Measurements from ENCODE around the gene MTRF1L. TPM values are rescaled to one million over a fixed set of nuclear protein-coding genes. Genes with fewer than 3 reads are reported as not detected.
A peak's percentile ranks its signal among the peaks of the same experiment; 100 is the strongest.

Gene MTRF1L
- total and polyA plus RNA-seq, 2 of the 8 experiments (the other 6 are each of a cell fraction or from before 2014, with no cell fraction given): 4.5 to 26.5 TPM

DNA sequence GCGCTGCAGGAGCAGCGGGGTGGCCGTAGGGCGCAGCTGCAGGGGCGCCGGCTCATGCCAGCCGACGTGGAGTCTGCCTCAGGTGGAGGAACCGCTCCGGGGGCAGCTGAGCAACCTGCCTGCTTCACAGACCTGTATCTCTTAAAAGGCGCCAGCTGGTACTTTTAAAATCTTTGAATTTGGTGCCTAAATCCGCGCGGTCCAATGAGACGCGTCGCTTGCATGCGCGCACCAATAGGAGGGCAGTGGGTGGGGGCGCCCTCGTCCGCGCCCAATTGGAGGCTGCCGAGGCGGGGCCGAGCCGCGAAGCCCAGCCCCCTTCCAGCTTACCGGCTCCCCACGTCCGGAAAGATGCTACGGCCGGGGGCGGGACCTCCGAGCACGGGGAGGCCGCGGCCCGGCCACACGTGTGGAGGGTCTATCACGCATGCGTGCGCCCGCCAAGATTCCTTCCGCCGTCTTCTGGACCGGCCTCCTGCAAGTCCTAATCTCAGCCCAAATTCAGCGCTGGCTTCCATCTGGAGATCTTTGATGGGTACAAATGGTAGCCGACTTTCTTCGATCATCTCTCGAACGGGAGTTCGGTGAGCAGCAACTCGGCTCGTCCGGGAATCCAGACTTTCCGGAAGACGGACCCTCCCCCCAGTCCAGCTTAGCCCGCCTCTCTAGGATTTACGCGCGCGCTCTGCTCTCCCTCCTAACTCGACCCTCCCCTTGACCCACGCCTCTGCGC, 19.4 kb downstream of the MTRF1L start, which contains the start of gene FBXO5 (continued):
- TF ChIP-seq RAD21 (IDR thresholded peaks at IDR 0.05 in 1 of 2, conservative IDR thresholded peaks at IDR 0.05 in 1 of 2; ENCODE audit: low read depth in 2 of 2, low read length in 2 of 2): no peak
- peak; percentile 97 for TF ChIP-seq SP1 (IDR thresholded peaks at IDR 0.05; ENCODE audit: low read depth, low read length)
- TF ChIP-seq ZNF274 (IDR thresholded peaks at IDR 0.05; ENCODE audit: borderline replicate concordance, extremely low read depth, low read length): no peak
- no peak for TF ChIP-seq CTBP2 (IDR thresholded peaks at IDR 0.05; ENCODE audit: borderline replicate concordance, insufficient read depth, insufficient read length, low read length)
- TF ChIP-seq SRF (IDR thresholded peaks at IDR 0.05; ENCODE audit: low read depth, low read length): no peak
- TF ChIP-seq TAF7 (optimal IDR thresholded peaks at IDR 0.05; ENCODE audit: borderline replicate concordance, low read depth, low read length): peak; percentile 84
- TF ChIP-seq TBP (IDR thresholded peaks at IDR 0.05; ENCODE audit: low read depth, low read length): peak; percentile 91
- no peak; the same call in none of the 2 replicates for TF ChIP-seq CREB1 (IDR thresholded peaks at IDR 0.05)
- no peak for TF ChIP-seq BRCA1 (IDR thresholded peaks at IDR 0.05; ENCODE audit: low read depth, low read length)
- peak; percentile 86 to 97 for TF ChIP-seq POLR2A (IDR thresholded peaks at IDR 0.05; ENCODE audit: control extremely low read depth in 1 of 2, low read depth in 2 of 2, low read length in 2 of 2)
- no peak for TF ChIP-seq HDAC6 (IDR thresholded peaks at IDR 0.05; ENCODE audit: low read depth, low read length)
- TF ChIP-seq GTF2F1 (IDR thresholded peaks at IDR 0.05; ENCODE audit: borderline replicate concordance, low read depth, low read length): 0 out of 2 replicates have a peak, but pooled peaks have one; percentile 46
- peak; percentile 73 for TF ChIP-seq SP4 (IDR thresholded peaks at IDR 0.05; ENCODE audit: low read length)
- TF ChIP-seq TAF1 (IDR thresholded peaks at IDR 0.05; ENCODE audit: low read depth, low read length): peak; percentile 92
- no peak for TF ChIP-seq KDM1A (IDR thresholded peaks at IDR 0.05; ENCODE audit: borderline replicate concordance, low read length)
- peak; percentile 97 to 99 for TF ChIP-seq SIN3A (conservative IDR thresholded peaks at IDR 0.05 in 1 of 2, IDR thresholded peaks at IDR 0.05 in 1 of 2; ENCODE audit: low read depth in 1 of 2, low read length in 2 of 2)
- TF ChIP-seq FOSL1 (IDR thresholded peaks at IDR 0.05; ENCODE audit: insufficient read depth, low read depth, low read length): no peak
- TF ChIP-seq TEAD4 (IDR thresholded peaks at IDR 0.05; ENCODE audit: low read depth, low read length): no peak
- TF ChIP-seq, protein P1, sequence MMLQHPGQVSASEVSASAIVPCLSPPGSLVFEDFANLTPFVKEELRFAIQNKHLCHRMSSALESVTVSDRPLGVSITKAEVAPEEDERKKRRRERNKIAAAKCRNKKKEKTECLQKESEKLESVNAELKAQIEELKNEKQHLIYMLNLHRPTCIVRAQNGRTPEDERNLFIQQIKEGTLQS (IDR thresholded peaks at IDR 0.05; ENCODE audit: insufficient read depth, low read depth, low read length): no peak
- TF ChIP-seq MAFK (IDR thresholded peaks at IDR 0.05; ENCODE audit: low read depth, low read length): no peak
- TF ChIP-seq SAP30 (IDR thresholded peaks at IDR 0.05; ENCODE audit: insufficient read depth, insufficient replicate concordance, low read length): peak; percentile 89
- peak; percentile 84 for TF ChIP-seq CHD2 (IDR thresholded peaks at IDR 0.05; ENCODE audit: low read length)
- peak; percentile 91; the same call in 1 of the 2 replicates for TF ChIP-seq PHF8 (conservative IDR thresholded peaks at IDR 0.05; ENCODE audit: low read depth, low read length)
- TF ChIP-seq BACH1 (IDR thresholded peaks at IDR 0.05; ENCODE audit: low read length): 0 out of 2 replicates have a peak, but pooled peaks have one; percentile 9
- TF ChIP-seq POLR2AphosphoS5 (IDR thresholded peaks at IDR 0.05; ENCODE audit: low read depth, low read length): peak; percentile 84

All from H1 (cell line).